Natural killer cell (primary cell): ENCODE results near the gene SETBP1. TPM values are rescaled to one million over a fixed set of nuclear protein-coding genes. Genes with fewer than 3 reads are reported as not detected.

ENCODE experiments used
- ATAC-seq, 3 donors: fragments of 150-1000 bp in 2 of 3; fragments of 200-7000 bp in 1 of 3; cut with Tn5 transposase; 1 replicate in 1 of 3; 2 replicates in 2 of 3; pipeline ENCODE4 v1.10.0; 2021; ENCODE audit warnings: mild to moderate bottlenecking in 2 of 3, moderate library complexity in 2 of 3
- DNase-seq, 2 donors: peaks; one replicate each; pipeline versions ENCODE4 v3.0.0 to v3.0.0-alpha.2; 2013 to 2021; ENCODE audit warnings: mixed read lengths in 1 of 2
- H3K27ac ChIP-seq: one replicate; pipeline ENCODE4 v1.5.1; 2013; ENCODE audit warnings: mild to moderate bottlenecking, low read length
- H3K27me3 ChIP-seq: one replicate; pipeline ENCODE4 v1.6.1; 2013; ENCODE audit warnings: low read length; ENCODE audit not compliant: control insufficient read depth, insufficient read depth
- H3K36me3 ChIP-seq: one replicate; pipeline ENCODE4 v1.6.1; 2013; ENCODE audit warnings: low read length; ENCODE audit not compliant: control insufficient read depth, insufficient read depth
- H3K4me1 ChIP-seq: one replicate; pipeline ENCODE4 v1.6.1; 2013; ENCODE audit warnings: low read length; ENCODE audit not compliant: control insufficient read depth, insufficient read depth
- H3K4me3 ChIP-seq: one replicate; pipeline ENCODE4 v1.5.1; 2013; ENCODE audit warnings: low read length
- H3K9me3 ChIP-seq: one replicate; pipeline ENCODE4 v1.6.1; 2013; ENCODE audit warnings: low read length; ENCODE audit not compliant: control insufficient read depth, insufficient read depth
- H3K27ac Mint-ChIP-seq, 2 donors: one replicate each; pipeline ENCODE4 v1.8.0; 2022; ENCODE audit warnings: mild to moderate bottlenecking in 2 of 2, mixed read lengths in 2 of 2, moderate library complexity in 1 of 2
- H3K27me3 Mint-ChIP-seq, 2 donors: one replicate each; pipeline ENCODE4 v1.8.0; 2022; ENCODE audit warnings: low read depth in 2 of 2, mixed read lengths in 2 of 2
- H3K36me3 Mint-ChIP-seq: one replicate; pipeline ENCODE4 v1.8.0; 2022; ENCODE audit warnings: mixed read lengths
- H3K4me1 Mint-ChIP-seq, 2 donors: one replicate each; pipeline ENCODE4 v1.8.0; 2022; ENCODE audit warnings: mixed read lengths in 2 of 2
- H3K4me3 Mint-ChIP-seq: one replicate; pipeline ENCODE4 v1.8.0; 2022; ENCODE audit warnings: mild to moderate bottlenecking, moderate library complexity, mixed read lengths
- H3K9me3 Mint-ChIP-seq, 2 donors: one replicate each; pipeline ENCODE4 v1.8.0; 2022; ENCODE audit warnings: mixed read lengths in 2 of 2
- WGBS: methylation state at CpG from one replicate; pipeline ENCODE4 v1.1.7; 2013; ENCODE audit warnings: missing lambda C conversion rate; ENCODE audit not compliant: insufficient coverage; 5-methylcytosine and 5-hydroxymethylcytosine counted together
- intact Hi-C: fragments of 100-400 bp; cut with micrococcal nuclease; formaldehyde crosslinking; loops from one replicate; pipeline ENCODE4 v1.14.2; 2022
- total RNA-seq, 4 donors: library from RNA; stranded (reverse); fragments of 120-200 nt in 1 of 4; gene quantifications; one replicate each; pipeline versions ENCODE4 v1.2.3 to v1.2.4, GENCODE V29; 2013 to 2022
- TF ChIP-seq, protein P1 (sequence below): fragments of 200-600 bp; IDR thresholded peaks from one replicate; pipeline ENCODE4 v1.8.0; 2022; ENCODE audit warnings: antibody characterized with exemption

Gene SETBP1
- total RNA-seq, 3 donors from 2014 or later (not counting 1 experiment from before 2014, with no cell fraction given): 36.0 to 46.6 (median 41.2) TPM

DNA sequence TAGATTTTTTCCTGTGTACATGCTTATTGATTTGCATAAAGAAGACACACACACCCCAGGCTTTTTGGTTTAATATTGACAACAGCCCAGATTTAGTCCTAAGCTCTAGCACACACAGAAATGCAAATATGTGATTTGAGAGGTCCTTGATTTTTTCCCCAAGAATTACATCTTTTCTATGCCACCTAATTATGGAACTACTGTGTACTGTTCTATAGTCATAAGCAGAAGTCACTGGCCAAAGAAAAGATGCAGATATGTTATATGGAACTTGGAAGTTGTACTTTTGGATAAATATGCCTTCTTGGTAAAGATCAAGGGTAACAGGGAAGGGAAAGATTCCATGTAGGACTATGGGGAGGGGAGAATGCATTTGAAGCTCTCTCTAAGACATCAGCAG is 105.6 kb downstream of the SETBP1 start:
- DNase-seq: no peak
- peak overlapping the region; percentile 49 for H3K27ac ChIP-seq
- no peak for ATAC-seq
- Mint-ChIP-seq H3K4me1 (peaks cover 15 to 17% of the 10 kb centered on the region in 2 donors), H3K9me3 (no peaks in the 10 kb centered on the region), H3K4me3 (peak overlapping the region; percentile 58), H3K36me3 (no peaks in the 10 kb centered on the region), H3K27me3 (no peaks in the 10 kb centered on the region), H3K27ac (peak overlapping the region; percentile 47 to 70)
- no peaks in the 10 kb centered on the region for H3K36me3 ChIP-seq
- H3K4me1 ChIP-seq: no peaks in the 10 kb centered on the region
- no peaks in the 10 kb centered on the region for H3K27me3 ChIP-seq
- peak overlapping the region; percentile 9 for H3K4me3 ChIP-seq
- TF ChIP-seq, protein P1, sequence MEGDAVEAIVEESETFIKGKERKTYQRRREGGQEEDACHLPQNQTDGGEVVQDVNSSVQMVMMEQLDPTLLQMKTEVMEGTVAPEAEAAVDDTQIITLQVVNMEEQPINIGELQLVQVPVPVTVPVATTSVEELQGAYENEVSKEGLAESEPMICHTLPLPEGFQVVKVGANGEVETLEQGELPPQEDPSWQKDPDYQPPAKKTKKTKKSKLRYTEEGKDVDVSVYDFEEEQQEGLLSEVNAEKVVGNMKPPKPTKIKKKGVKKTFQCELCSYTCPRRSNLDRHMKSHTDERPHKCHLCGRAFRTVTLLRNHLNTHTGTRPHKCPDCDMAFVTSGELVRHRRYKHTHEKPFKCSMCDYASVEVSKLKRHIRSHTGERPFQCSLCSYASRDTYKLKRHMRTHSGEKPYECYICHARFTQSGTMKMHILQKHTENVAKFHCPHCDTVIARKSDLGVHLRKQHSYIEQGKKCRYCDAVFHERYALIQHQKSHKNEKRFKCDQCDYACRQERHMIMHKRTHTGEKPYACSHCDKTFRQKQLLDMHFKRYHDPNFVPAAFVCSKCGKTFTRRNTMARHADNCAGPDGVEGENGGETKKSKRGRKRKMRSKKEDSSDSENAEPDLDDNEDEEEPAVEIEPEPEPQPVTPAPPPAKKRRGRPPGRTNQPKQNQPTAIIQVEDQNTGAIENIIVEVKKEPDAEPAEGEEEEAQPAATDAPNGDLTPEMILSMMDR: no peak
- no peaks in the 10 kb centered on the region for H3K9me3 ChIP-seq
- intact Hi-C loops: no loop called here

DNA sequence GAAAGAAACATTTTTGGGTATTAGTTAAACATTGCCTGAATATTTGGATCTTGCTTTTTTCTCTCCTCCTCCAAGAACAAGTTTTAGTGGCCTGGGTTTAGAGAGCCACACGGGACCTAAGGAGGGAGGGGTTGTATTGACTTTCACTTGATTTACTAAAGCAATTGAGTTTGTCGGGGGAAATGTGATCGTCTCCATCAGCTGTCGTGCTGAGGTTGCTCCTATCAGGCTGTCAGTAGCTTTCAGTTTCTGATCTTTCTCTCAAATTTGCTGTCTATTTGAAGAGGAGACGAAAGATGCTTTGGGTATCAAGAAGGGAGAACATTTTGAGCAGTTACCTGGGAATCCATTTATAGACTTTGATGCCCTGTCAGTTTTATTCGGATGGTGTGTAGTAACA is 106.0 kb downstream of the SETBP1 start:
- Histone ChIP-seq H3K4me1 (no peaks in the 10 kb centered on the region), H3K27me3 (no peaks in the 10 kb centered on the region), H3K36me3 (no peaks in the 10 kb centered on the region), H3K4me3 (peak overlapping the region; percentile 9), H3K27ac (peak overlapping the region; percentile 49), H3K9me3 (no peaks in the 10 kb centered on the region)
- no peak for ATAC-seq
- no peaks in the 10 kb centered on the region for H3K36me3 Mint-ChIP-seq
- 64% methylated on average over 6 of the region's 6 CpGs for WGBS
- H3K4me1 Mint-ChIP-seq: peaks cover 15 to 16% of the 10 kb centered on the region in 2 donors
- intact Hi-C loops: no loop called here
- H3K4me3 Mint-ChIP-seq: peak overlapping the region; percentile 58
- H3K27ac Mint-ChIP-seq: peak overlapping the region; percentile 47 to 70
- DNase-seq: no peak
- no peaks in the 10 kb centered on the region for H3K27me3 Mint-ChIP-seq
- TF ChIP-seq, protein P1: no peak
- no peaks in the 10 kb centered on the region for H3K9me3 Mint-ChIP-seq

DNA sequence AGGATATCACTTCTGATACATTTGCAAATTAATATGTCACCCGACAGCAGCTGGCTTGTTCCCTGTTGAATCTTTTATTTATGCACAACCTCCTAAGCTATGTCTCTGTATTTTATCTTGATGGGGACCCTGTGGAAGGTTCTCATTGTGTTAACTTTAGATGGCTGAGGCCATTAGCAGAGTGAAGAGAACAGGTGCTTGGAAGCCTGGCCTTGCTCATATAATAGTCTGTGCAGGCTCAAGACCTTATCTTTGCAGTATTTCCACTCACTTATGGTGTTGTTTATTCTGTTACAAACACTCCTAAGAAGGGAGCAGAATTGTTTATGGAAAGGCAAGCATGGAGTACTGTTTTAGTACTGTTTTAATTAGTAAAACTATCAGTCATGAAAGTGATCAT is 107.6 kb downstream of the SETBP1 start:
- H3K9me3 ChIP-seq: no peaks in the 10 kb centered on the region
- WGBS: 100% methylated on average over 1 of the region's 1 CpG
- Mint-ChIP-seq H3K4me3 (no peak overlapping the region), H3K4me1 (peaks cover 13 to 15% of the 10 kb centered on the region in 2 donors), H3K27me3 (no peaks in the 10 kb centered on the region), H3K36me3 (no peaks in the 10 kb centered on the region), H3K9me3 (no peaks in the 10 kb centered on the region), H3K27ac (no peak overlapping the region)
- no peak overlapping the region for H3K4me3 ChIP-seq
- ATAC-seq: no peak
- TF ChIP-seq, protein P1: no peak
- H3K27ac ChIP-seq: no peak overlapping the region
- H3K27me3 ChIP-seq: no peaks in the 10 kb centered on the region
- DNase-seq: no peak
- no peaks in the 10 kb centered on the region for H3K36me3 ChIP-seq
- intact Hi-C loops: no loop called here
- H3K4me1 ChIP-seq: no peaks in the 10 kb centered on the region

- H3K4me1 Mint-ChIP-seq: peaks cover 15 to 18% of the 10 kb centered on the region in 2 donors
- WGBS: 94% methylated on average over 2 of the region's 4 CpGs
- DNase-seq (no peak), ATAC-seq (no peak)
- H3K27ac Mint-ChIP-seq: no peak overlapping the region
- H3K4me3 ChIP-seq: no peak overlapping the region
- TF ChIP-seq, protein P1: no peak
- H3K27me3 Mint-ChIP-seq: no peaks in the 10 kb centered on the region
- H3K4me3 Mint-ChIP-seq: no peak overlapping the region
- H3K36me3 ChIP-seq: no peaks in the 10 kb centered on the region
- no peaks in the 10 kb centered on the region for H3K4me1 ChIP-seq
- H3K36me3 Mint-ChIP-seq: no peaks in the 10 kb centered on the region
- H3K9me3 ChIP-seq: no peaks in the 10 kb centered on the region
- H3K27me3 ChIP-seq: no peaks in the 10 kb centered on the region
- no peak overlapping the region for H3K27ac ChIP-seq
- no peaks in the 10 kb centered on the region for H3K9me3 Mint-ChIP-seq
- intact Hi-C loops: no loop called here
Measured at GRCh38 chr18:44789710-44790109, 109.0 kb downstream of the SETBP1 start.
